HG03432 (cell line): ENCODE measurements around the gene OR6B3.
"Not testable (repeated sequence)": the region's sequence is repeated elsewhere in the genome, so short reads cannot be mapped to it uniquely, and the experiment has no call there.

Experiments
- ATAC-seq: cut with Tn5 transposase; IDR thresholded peaks from one replicate; pipeline ENCODE4 v1.9.1; 2021; ENCODE audit warnings: mild to moderate bottlenecking, moderate library complexity; ENCODE audit not compliant: unreplicated experiment

Gene OR6B3

GRCh38 chr2:240045098-240045497 is 8.2 kb downstream of the OR6B3 start:
- no peak for ATAC-seq

DNA sequence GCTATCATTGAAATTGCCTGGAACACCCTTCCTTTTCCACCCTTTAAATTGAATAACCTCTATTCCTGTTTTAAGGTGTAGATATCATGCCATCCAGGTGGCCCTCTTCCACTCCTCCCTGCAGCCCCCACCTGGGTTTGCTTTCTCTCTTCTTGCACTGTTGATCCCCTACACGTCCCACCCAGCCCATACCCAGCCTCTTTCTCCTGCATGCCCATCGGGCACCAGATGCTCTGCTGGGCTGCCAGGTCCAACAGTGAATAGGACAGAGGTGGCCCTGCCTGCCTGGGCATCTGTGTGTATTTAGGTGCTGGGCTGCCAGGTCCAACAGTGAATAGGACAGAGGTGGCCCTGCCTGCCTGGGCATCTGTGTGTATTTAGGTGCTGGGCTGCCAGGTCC is 9.2 kb downstream of the OR6B3 start:
- not testable (repeated sequence) for ATAC-seq

GRCh38 chr2:240043279-240043989 is 9.9 kb downstream of the OR6B3 start:
- ATAC-seq, result no peak

- no peak for ATAC-seq
Observed at GRCh38 chr2:240042740-240043139, 10.6 kb downstream of the OR6B3 start.

DNA sequence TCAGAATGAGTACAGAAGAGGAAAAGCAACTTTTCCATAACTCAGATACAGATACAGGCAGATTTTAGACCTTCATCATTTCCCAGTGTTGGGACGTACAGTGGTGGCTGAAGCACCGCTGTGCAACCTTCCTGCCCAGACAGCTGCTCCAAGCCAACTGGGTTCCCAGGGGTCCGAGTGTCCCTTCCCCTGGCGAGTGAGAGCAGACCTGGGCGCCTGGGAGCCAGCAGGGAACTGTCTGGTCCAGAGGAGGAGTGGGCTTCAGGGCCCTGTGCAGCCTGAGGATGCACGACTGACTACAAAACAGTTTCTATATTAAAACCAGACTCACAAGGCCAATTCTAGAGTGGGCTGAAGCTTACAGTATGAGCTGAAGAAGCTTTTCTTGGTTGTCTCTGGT is 12.0 kb downstream of the OR6B3 start:
- ATAC-seq, result no peak

- no peak for ATAC-seq
Observed at GRCh38 chr2:240037358-240037757, 16.0 kb downstream of the OR6B3 start.

DNA sequence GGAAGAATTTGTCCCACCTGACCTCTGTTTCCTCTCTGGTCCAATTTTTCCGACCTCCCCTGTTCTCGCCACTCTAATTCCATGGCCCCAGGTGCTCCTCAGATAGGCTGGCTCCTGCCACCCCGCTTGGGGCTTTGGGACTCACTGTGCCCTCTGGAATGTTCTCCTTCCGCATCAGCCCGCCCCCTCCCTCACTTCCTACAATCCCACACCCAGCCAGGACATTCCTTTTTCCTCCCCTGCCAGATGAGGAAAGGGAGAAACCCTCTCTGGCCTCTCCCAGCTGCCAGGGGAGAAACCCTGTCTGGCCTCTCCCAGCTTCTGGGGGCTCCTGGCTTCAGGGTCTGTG is 20.0 kb downstream of the OR6B3 start:
- no peak for ATAC-seq

- no peak for ATAC-seq
Observed at GRCh38 chr2:240032406-240033329, 20.7 kb downstream of the OR6B3 start.

DNA sequence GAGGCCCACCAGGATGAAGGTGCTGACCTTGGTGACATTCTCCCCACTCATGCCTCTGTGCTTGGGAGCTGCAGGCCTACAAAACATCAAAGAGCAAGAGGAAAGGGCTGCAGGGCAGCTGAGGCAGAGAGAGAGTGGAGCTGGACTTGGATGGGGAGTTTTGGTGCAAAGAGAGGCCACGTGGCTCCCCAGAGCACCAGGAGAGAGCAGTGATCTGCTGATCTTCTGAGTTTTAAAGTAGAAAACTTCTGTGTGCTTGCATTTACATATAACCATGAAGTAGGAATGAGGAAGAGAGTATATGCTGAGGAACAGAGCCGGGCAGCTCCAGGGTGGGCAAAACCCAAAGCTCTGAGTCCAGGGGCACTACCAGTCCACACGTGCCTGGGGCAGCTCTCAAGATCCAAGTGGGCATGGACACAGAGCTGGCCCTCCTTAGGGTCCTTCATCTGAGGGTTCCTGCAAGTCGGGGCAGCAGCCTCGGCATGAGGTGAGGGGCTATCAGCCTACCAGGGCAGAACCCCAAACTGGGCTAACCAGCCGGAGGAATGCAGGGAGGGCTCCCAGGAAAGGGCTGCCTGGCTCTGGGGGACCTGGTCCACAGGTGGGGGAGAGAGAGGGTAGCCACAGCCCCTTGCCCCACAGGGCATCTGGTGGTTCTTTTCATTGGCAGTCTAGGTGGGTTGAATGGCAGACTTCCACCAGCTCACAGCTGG is 22.8 kb downstream of the OR6B3 start, which contains the start of gene OR6B2:
OR6B2 (minus strand) TSS at position 51 of the 716 bp plus-strand sequence; CDS start at position 51, 0 bp downstream.
- no peak for ATAC-seq

GRCh38 chr2:240024766-240025165 is 28.6 kb downstream of the OR6B3 start:
- peak; percentile 30 for ATAC-seq

GRCh38 chr2:240023792-240024191 is 29.5 kb downstream of the OR6B3 start:
- ATAC-seq, result no peak

- no peak for ATAC-seq
Observed at GRCh38 chr2:240021488-240022104, 31.7 kb downstream of the OR6B3 start.

GRCh38 chr2:240018071-240018750 is 35.1 kb downstream of the OR6B3 start:
- no peak for ATAC-seq

GRCh38 chr2:240014327-240014726 is 39.0 kb downstream of the OR6B3 start:
- no peak for ATAC-seq

DNA sequence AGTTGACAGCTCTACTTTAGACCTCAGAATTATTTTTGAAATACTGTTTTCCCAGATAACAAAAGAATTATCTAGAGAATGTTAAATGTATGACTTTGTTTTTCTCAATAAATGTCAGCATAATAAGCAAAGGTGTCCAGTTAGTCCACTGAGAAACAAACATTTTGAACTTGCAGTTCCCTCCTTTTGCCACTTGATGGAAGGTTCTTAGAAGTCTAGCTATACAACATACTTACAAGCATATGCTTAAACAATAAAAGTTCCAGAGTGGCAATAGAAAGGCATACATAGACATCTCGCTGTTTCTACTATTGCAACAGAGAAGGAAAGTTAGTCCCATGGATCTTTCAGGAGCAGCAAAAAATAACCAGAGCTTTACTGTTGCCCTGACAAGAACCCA is 40.0 kb downstream of the OR6B3 start:
- ATAC-seq, result no peak

- ATAC-seq, result no peak
Observed at GRCh38 chr2:240002983-240003382, 50.3 kb downstream of the OR6B3 start.

- ATAC-seq, result no peak
Observed at GRCh38 chr2:240000671-240001070, 52.6 kb downstream of the OR6B3 start.

GRCh38 chr2:239997686-239998409 is 55.5 kb downstream of the OR6B3 start:
- no peak for ATAC-seq
